Activated CD8-positive, alpha-beta T cell treated with anti-CD3 and anti-CD28 coated beads for 36 hours (primary cell): Measurements from ENCODE around the gene THUMPD3. TPM values are rescaled to one million over a fixed set of nuclear protein-coding genes. Genes with fewer than 3 reads are reported as not detected.

Source experiments
- ATAC-seq: fragments of 200-7000 bp; cut with Tn5 transposase; one replicate; pipeline ENCODE4 v1.10.0; 2021; ENCODE audit warnings: mild to moderate bottlenecking, moderate library complexity
- CTCF ChIA-PET: fragments of 350-600 bp; sonication (Branson Sonifier 250); formaldehyde crosslinking; loops from one replicate; lab custom pipeline; 2021; ENCODE audit warnings: antibody characterized with exemption; lab: Charles Lee
- POLR2A ChIA-PET: fragments of 350-600 bp; sonication (Branson Sonifier 250); formaldehyde crosslinking; loops from one replicate; lab custom pipeline; 2021; ENCODE audit warnings: antibody characterized with exemption; lab: Charles Lee
- DNase-seq: peaks from one replicate; pipeline ENCODE4 v3.0.0-alpha.2; 2020
- H3K27ac Mint-ChIP-seq: one replicate; pipeline ENCODE4 v1.8.0; 2021; ENCODE audit warnings: mild to moderate bottlenecking, mixed read lengths
- H3K27me3 Mint-ChIP-seq: one replicate; pipeline ENCODE4 v1.8.0; 2021; ENCODE audit warnings: mixed read lengths
- H3K36me3 Mint-ChIP-seq: one replicate; pipeline ENCODE4 v1.8.0; 2021; ENCODE audit warnings: low read depth, mixed read lengths
- H3K4me1 Mint-ChIP-seq: one replicate; pipeline ENCODE4 v1.8.0; 2021; ENCODE audit warnings: low read depth, mixed read lengths
- H3K4me3 Mint-ChIP-seq: one replicate; pipeline ENCODE4 v1.8.0; 2021; ENCODE audit warnings: mild to moderate bottlenecking, moderate library complexity, mixed read lengths
- H3K9me3 Mint-ChIP-seq: one replicate; pipeline ENCODE4 v1.8.0; 2021; ENCODE audit warnings: mixed read lengths
- intact Hi-C: fragments of 100-400 bp; cut with micrococcal nuclease; formaldehyde crosslinking; loops from one replicate; pipeline ENCODE4 v1.10.0; 2022
- total RNA-seq, 2 experiments: library from RNA; stranded (reverse); gene quantifications; one replicate each; pipeline ENCODE4 v1.2.3, GENCODE V29; 2021
- TF ChIP-seq, protein P1 (sequence below): fragments of 200-600 bp; IDR thresholded peaks from one replicate; pipeline ENCODE4 v1.8.0; 2022; ENCODE audit warnings: antibody characterized with exemption, mild to moderate bottlenecking

THUMPD3 gene
- total RNA-seq, 2 experiments from 2014 or later: 62.9 to 66.3 TPM

DNA sequence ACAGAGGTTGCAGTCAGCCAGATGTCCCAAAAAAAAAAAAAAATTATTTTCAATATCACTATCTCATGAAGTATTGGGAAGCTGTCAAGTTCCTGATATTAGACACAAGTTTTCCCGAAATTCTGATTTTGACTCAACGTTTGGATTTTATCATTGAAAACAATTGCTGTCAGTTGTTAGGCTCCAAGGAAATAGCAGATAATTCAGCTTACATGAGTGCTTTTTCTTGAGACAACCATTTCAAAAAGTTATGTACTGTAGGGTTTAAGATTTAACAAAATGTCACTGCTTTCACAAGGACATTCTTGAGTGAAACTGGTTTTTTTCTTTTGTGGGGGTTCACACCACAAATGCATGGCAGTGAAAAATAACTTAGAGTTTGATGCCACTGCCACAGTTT lies 25.3 kb downstream of the THUMPD3 start:
- Mint-ChIP-seq H3K27ac (no peak overlapping the region), H3K4me1 (peaks cover 58% of the 10 kb centered on the region), H3K4me3 (no peak overlapping the region), H3K27me3 (no peaks in the 10 kb centered on the region), H3K36me3 (peaks cover 73% of the 10 kb centered on the region), H3K9me3 (no peaks in the 10 kb centered on the region)
- TF ChIP-seq, protein P1, sequence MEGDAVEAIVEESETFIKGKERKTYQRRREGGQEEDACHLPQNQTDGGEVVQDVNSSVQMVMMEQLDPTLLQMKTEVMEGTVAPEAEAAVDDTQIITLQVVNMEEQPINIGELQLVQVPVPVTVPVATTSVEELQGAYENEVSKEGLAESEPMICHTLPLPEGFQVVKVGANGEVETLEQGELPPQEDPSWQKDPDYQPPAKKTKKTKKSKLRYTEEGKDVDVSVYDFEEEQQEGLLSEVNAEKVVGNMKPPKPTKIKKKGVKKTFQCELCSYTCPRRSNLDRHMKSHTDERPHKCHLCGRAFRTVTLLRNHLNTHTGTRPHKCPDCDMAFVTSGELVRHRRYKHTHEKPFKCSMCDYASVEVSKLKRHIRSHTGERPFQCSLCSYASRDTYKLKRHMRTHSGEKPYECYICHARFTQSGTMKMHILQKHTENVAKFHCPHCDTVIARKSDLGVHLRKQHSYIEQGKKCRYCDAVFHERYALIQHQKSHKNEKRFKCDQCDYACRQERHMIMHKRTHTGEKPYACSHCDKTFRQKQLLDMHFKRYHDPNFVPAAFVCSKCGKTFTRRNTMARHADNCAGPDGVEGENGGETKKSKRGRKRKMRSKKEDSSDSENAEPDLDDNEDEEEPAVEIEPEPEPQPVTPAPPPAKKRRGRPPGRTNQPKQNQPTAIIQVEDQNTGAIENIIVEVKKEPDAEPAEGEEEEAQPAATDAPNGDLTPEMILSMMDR: no peak
- ATAC-seq (no peak), DNase-seq (no peak)
- POLR2A ChIA-PET: interaction anchor here (0.6 to 1.4 kb wide), 5 partner anchors 9 to 484 kb away, joined by 3 to 5 read pairs (median 3); partner anchors contain the start of gene SETD5
- intact Hi-C loops: no loop called here
- CTCF ChIA-PET: interaction anchor here (1.6 kb wide), 1 partner anchor 33 kb away, joined by 3 read pairs; no protein-coding TSS in a partner anchor

GRCh38 chr3:9388562-9389272 lies 25.9 kb downstream of the THUMPD3 start:
- intact Hi-C loops: no loop called here
- H3K27ac Mint-ChIP-seq: peak overlapping the region; percentile 49
- ChIA-PET CTCF (interaction anchor here (1.6 kb wide), 1 partner anchor 33 kb away, joined by 3 read pairs; no protein-coding TSS in a partner anchor), POLR2A (interaction anchor here (0.6 to 1.4 kb wide), 7 partner anchors 9 to 485 kb away, joined by 3 to 6 read pairs (median 3); partner anchors contain the start of gene SETD5)
- H3K4me1 Mint-ChIP-seq: peaks cover 64% of the 10 kb centered on the region
- H3K4me3 Mint-ChIP-seq: no peak overlapping the region
- H3K27me3 Mint-ChIP-seq: no peaks in the 10 kb centered on the region
- TF ChIP-seq, protein P1: no peak
- H3K9me3 Mint-ChIP-seq: no peaks in the 10 kb centered on the region
- no peak for DNase-seq
- ATAC-seq: no peak
- peaks cover 79% of the 10 kb centered on the region for H3K36me3 Mint-ChIP-seq

- Mint-ChIP-seq H3K36me3 (peaks cover 81% of the 10 kb centered on the region), H3K4me3 (no peak overlapping the region), H3K27ac (peak overlapping the region; percentile 48), H3K27me3 (no peaks in the 10 kb centered on the region), H3K9me3 (no peaks in the 10 kb centered on the region), H3K4me1 (peaks cover 77% of the 10 kb centered on the region)
- ChIA-PET CTCF (no interaction called here), POLR2A (no interaction called here)
- ATAC-seq (no peak), DNase-seq (no peak)
- intact Hi-C loops: no loop called here
- TF ChIP-seq, protein P1: no peak
Observed at GRCh38 chr3:9390265-9390888, 27.5 kb downstream of the THUMPD3 start.

GRCh38 chr3:9392041-9392440 lies 29.2 kb downstream of the THUMPD3 start:
- Mint-ChIP-seq H3K27ac (peak overlapping the region; percentile 73), H3K27me3 (no peaks in the 10 kb centered on the region), H3K4me3 (no peak overlapping the region), H3K36me3 (peaks cover 79% of the 10 kb centered on the region), H3K4me1 (peaks cover 73% of the 10 kb centered on the region), H3K9me3 (no peaks in the 10 kb centered on the region)
- CTCF ChIA-PET: no interaction called here
- ATAC-seq (no peak), DNase-seq (no peak)
- intact Hi-C loops: no loop called here
- POLR2A ChIA-PET: interaction anchor here (1.1 to 1.2 kb wide), 3 partner anchors 9 to 29 kb away, joined by 3 to 6 read pairs (median 4); partner anchors contain the start of gene THUMPD3
- TF ChIP-seq, protein P1: no peak
